ENCODE results near the gene SYNGR1. TPM values are rescaled to one million over a fixed set of nuclear protein-coding genes. Genes with fewer than 3 reads are reported as not detected.
A peak's percentile ranks its signal among the peaks of the same experiment; 100 is the strongest.

Gene SYNGR1
- total RNA-seq, 1 experiment from 2014 or later, result 0.35 TPM

- no TSS peak for BruUV-seq (replicated peaks)
- ChIA-PET CTCF (interaction anchor here (0.7 to 1.9 kb wide), 2 partner anchors 10 to 30 kb away, joined by 4 to 10 read pairs; no protein-coding TSS in a partner anchor), POLR2A (interaction anchor here (0.7 kb wide), 1 partner anchor 21 kb away, joined by 4 read pairs; the partner anchor contains the start of gene RPL3)
- no peak overlapping the region for H3K4me3 Mint-ChIP-seq (ENCODE audit: unreplicated experiment)
- intact Hi-C loops (cut with micrococcal nuclease), result no loop called here
- no peaks in the 10 kb centered on the region for H3K9me3 Mint-ChIP-seq (ENCODE audit: unreplicated experiment)
- no peak overlapping the region for H3K27ac Mint-ChIP-seq (ENCODE audit: low read depth, unreplicated experiment)
- peaks cover 18% of the 10 kb centered on the region for H3K27me3 Mint-ChIP-seq (ENCODE audit: insufficient read depth, unreplicated experiment)
- no peak for TF ChIP-seq CTCF (IDR thresholded peaks at IDR 0.05; ENCODE audit: unreplicated experiment)
- no peak for DNase-seq (ENCODE audit: unreplicated experiment)
- H3K36me3 Mint-ChIP-seq (ENCODE audit: insufficient read depth, unreplicated experiment), result no peaks in the 10 kb centered on the region
- peaks cover 4% of the 10 kb centered on the region for H3K4me1 Mint-ChIP-seq (ENCODE audit: insufficient read depth, unreplicated experiment)
Observed at GRCh38 chr22:39341179-39341578, 8.6 kb upstream of the SYNGR1 start.

DNA sequence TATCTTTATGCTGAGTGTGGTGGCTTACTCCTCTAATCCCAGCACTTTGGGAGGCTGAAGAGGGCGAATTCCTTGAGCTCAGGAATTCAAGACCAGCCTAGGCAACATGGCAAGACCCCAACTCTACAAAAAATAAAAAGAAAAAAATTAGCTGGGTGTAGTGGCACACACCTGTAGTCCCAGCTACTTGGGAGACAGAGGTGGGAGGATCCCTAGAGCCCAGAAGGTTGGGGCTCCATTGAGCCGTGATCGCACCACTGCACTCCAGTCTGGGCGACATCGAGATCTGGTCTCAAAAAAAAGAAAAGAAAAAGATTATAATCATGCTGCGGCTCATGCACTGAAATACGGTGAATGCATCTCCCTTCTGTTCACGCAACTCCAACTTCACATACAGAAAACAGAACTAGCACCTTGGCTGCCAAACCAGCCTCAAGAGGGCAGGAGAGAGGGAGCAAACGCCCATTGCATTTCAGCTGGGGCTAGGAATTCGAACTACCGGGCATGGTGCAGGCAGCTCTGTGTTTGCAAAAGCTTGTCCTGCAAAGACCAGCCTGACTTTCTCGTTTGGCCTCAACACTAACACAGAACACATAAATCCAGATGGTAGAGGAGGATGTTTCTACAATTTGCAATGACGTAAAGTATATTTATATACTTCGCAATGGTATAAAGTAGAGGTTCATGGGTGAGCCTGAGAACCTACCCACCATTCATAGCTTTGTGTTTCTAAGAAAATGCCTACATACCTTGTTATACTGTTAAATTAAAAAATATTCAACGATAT is 6.3 kb upstream of the SYNGR1 start:
- no peaks in the 10 kb centered on the region for H3K9me3 Mint-ChIP-seq (ENCODE audit: unreplicated experiment)
- intact Hi-C loops (cut with micrococcal nuclease), result no loop called here
- peak; percentile 68 for DNase-seq (ENCODE audit: unreplicated experiment)
- H3K27ac Mint-ChIP-seq (ENCODE audit: low read depth, unreplicated experiment), result no peak overlapping the region
- H3K4me3 Mint-ChIP-seq (ENCODE audit: unreplicated experiment), result no peak overlapping the region
- no TSS peak for BruUV-seq (replicated peaks)
- ChIA-PET CTCF (interaction anchor here (0.6 to 1.9 kb wide), 27 partner anchors 8 to 590 kb away, joined by 3 to 14 read pairs (median 4); no protein-coding TSS in a partner anchor), POLR2A (interaction anchor here (0.5 to 2.4 kb wide), 11 partner anchors 8 to 179 kb away, joined by 3 to 19 read pairs (median 4); partner anchors contain the start of genes ATF4, RPL3 and TAB1)
- peaks cover 26% of the 10 kb centered on the region for H3K27me3 Mint-ChIP-seq (ENCODE audit: insufficient read depth, unreplicated experiment)
- H3K4me1 Mint-ChIP-seq (ENCODE audit: insufficient read depth, unreplicated experiment), result peaks cover 4% of the 10 kb centered on the region
- TF ChIP-seq CTCF (IDR thresholded peaks at IDR 0.05; ENCODE audit: unreplicated experiment), result peak; percentile 64
- no peaks in the 10 kb centered on the region for H3K36me3 Mint-ChIP-seq (ENCODE audit: insufficient read depth, unreplicated experiment)

- H3K27me3 Mint-ChIP-seq (ENCODE audit: insufficient read depth, unreplicated experiment), result peaks cover 26% of the 10 kb centered on the region
- intact Hi-C loops (cut with micrococcal nuclease), result no loop called here
- no peaks in the 10 kb centered on the region for H3K36me3 Mint-ChIP-seq (ENCODE audit: insufficient read depth, unreplicated experiment)
- no peak overlapping the region for H3K27ac Mint-ChIP-seq (ENCODE audit: low read depth, unreplicated experiment)
- TF ChIP-seq CTCF (IDR thresholded peaks at IDR 0.05; ENCODE audit: unreplicated experiment), result no peak
- ChIA-PET POLR2A (interaction anchor here (0.5 to 2.4 kb wide), 10 partner anchors 8 to 179 kb away, joined by 3 to 19 read pairs (median 4); partner anchors contain the start of genes ATF4, RPL3 and TAB1), CTCF (interaction anchor here (0.6 to 1.9 kb wide), 14 partner anchors 8 to 589 kb away, joined by 3 to 14 read pairs (median 5); no protein-coding TSS in a partner anchor)
- DNase-seq (ENCODE audit: unreplicated experiment), result no peak
- no peak overlapping the region for H3K4me3 Mint-ChIP-seq (ENCODE audit: unreplicated experiment)
- no peaks in the 10 kb centered on the region for H3K9me3 Mint-ChIP-seq (ENCODE audit: unreplicated experiment)
- H3K4me1 Mint-ChIP-seq (ENCODE audit: insufficient read depth, unreplicated experiment), result peaks cover 4% of the 10 kb centered on the region
- no TSS peak for BruUV-seq (replicated peaks)
Observed at GRCh38 chr22:39344046-39344390, 5.8 kb upstream of the SYNGR1 start.

GRCh38 chr22:39345231-39345630 is 4.6 kb upstream of the SYNGR1 start:
- ChIA-PET CTCF (interaction anchor here (0.6 to 0.7 kb wide), 2 partner anchors 9 to 14 kb away, joined by 4 to 5 read pairs; no protein-coding TSS in a partner anchor), POLR2A (interaction anchor here (0.7 kb wide), 1 partner anchor 47 kb away, joined by 4 read pairs; no protein-coding TSS in a partner anchor)
- Mint-ChIP-seq H3K9me3 (ENCODE audit: unreplicated experiment) (no peaks in the 10 kb centered on the region), H3K4me1 (ENCODE audit: insufficient read depth, unreplicated experiment) (peaks cover 4% of the 10 kb centered on the region), H3K27ac (ENCODE audit: low read depth, unreplicated experiment) (no peak overlapping the region), H3K4me3 (ENCODE audit: unreplicated experiment) (no peak overlapping the region), H3K36me3 (ENCODE audit: insufficient read depth, unreplicated experiment) (no peaks in the 10 kb centered on the region), H3K27me3 (ENCODE audit: insufficient read depth, unreplicated experiment) (peaks cover 26% of the 10 kb centered on the region)
- no peak for DNase-seq (ENCODE audit: unreplicated experiment)
- no TSS peak for BruUV-seq (replicated peaks)
- intact Hi-C loops (cut with micrococcal nuclease), result no loop called here
- no peak for TF ChIP-seq CTCF (IDR thresholded peaks at IDR 0.05; ENCODE audit: unreplicated experiment)

Data from MCF 10A (cell line).